DOHH2 (cell line): Measurements from ENCODE around the gene WDR6.

Experiments
- H3F3A ChIP-seq: fragments of 200-600 bp; sonication (generic), shearing (Covaris generic); 2 replicates; pipeline ENCODE4 v1.6.0; 2016; ENCODE audit warnings: antibody characterized with exemption, mild to moderate bottlenecking; ENCODE audit not compliant: control insufficient read depth, insufficient read depth
- H3K27ac ChIP-seq: fragments of 200-600 bp; sonication (generic); 2 replicates; pipeline ENCODE4 v1.5.1; 2014; ENCODE audit warnings: low read depth, mild to moderate bottlenecking, low read length, moderate library complexity
- H3K27me3 ChIP-seq: fragments of 200-600 bp; sonication (generic); 2 replicates; pipeline ENCODE4 v1.6.1; 2014; ENCODE audit warnings: mild to moderate bottlenecking, low read length, mixed read lengths; ENCODE audit not compliant: control insufficient read depth
- H3K36me3 ChIP-seq: fragments of 200-600 bp; sonication (generic); 2 replicates; pipeline ENCODE4 v1.6.1; 2014; ENCODE audit warnings: mild to moderate bottlenecking, low read length, moderate library complexity, mixed read lengths; ENCODE audit not compliant: control insufficient read depth
- H3K4me1 ChIP-seq: fragments of 200-600 bp; sonication (generic); 2 replicates; pipeline ENCODE4 v1.6.1; 2014; ENCODE audit warnings: mild to moderate bottlenecking, low read length, mixed read lengths; ENCODE audit not compliant: control insufficient read depth
- H3K4me2 ChIP-seq: fragments of 200-600 bp; sonication (generic); 2 replicates; pipeline ENCODE4 v1.6.0; 2014; ENCODE audit warnings: mild to moderate bottlenecking, low read length, moderate library complexity
- H3K4me3 ChIP-seq: fragments of 200-600 bp; sonication (generic); 2 replicates; pipeline ENCODE4 v1.5.1; 2014; ENCODE audit warnings: mild to moderate bottlenecking, low read length, mixed read lengths
- H3K79me2 ChIP-seq: fragments of 200-600 bp; sonication (generic); 2 replicates; pipeline ENCODE4 v1.6.1; 2014; ENCODE audit warnings: mild to moderate bottlenecking, low read length, mixed read lengths; ENCODE audit not compliant: control insufficient read depth
- H3K9me2 ChIP-seq: fragments of 200-600 bp; sonication (generic); replicated peaks from 2 replicates; pipeline ENCODE4 v1.6.1; 2014; ENCODE audit warnings: mild to moderate bottlenecking, low read length, mixed read lengths; ENCODE audit not compliant: control insufficient read depth
- H3K9me3 ChIP-seq: fragments of 200-600 bp; sonication (generic); 2 replicates; pipeline ENCODE4 v1.6.1; 2014; ENCODE audit warnings: antibody characterized with exemption, low read length, mixed read lengths; ENCODE audit not compliant: control insufficient read depth, insufficient read depth
- H4K20me1 ChIP-seq: fragments of 200-600 bp; sonication (generic); 2 replicates; pipeline ENCODE4 v1.6.0; 2014; ENCODE audit warnings: low read depth, mild to moderate bottlenecking, antibody characterized with exemption, low read length, moderate library complexity; ENCODE audit not compliant: control insufficient read depth, insufficient read depth
- CTCF ChIP-seq: fragments of 200-600 bp; sonication (generic); IDR thresholded peaks from one replicate; pipeline ENCODE4 v1.5.1; 2014; ENCODE audit warnings: antibody characterized with exemption, mild to moderate bottlenecking, low read depth, low read length; ENCODE audit not compliant: poor library complexity, severe bottlenecking
- EZH2phosphoT487 ChIP-seq: fragments of 200-600 bp; sonication (generic); IDR thresholded peaks from 2 replicates; pipeline ENCODE4 v1.6.1; 2017; ENCODE audit warnings: borderline replicate concordance, mild to moderate bottlenecking, antibody characterized with exemption, low read length, moderate library complexity, mixed read lengths

WDR6 gene

GRCh38 chr3:48970586-48970985 lies 36.6 kb upstream of the WDR6 start:
- H3K36me3 ChIP-seq: peaks cover 88% of the 10 kb centered on the region

GRCh38 chr3:48974076-48974864 lies 32.9 kb upstream of the WDR6 start:
- Histone ChIP-seq H3K27me3 (no peaks in the 10 kb centered on the region), H3K4me2 (no peak overlapping the region), H3K4me3 (no peak overlapping the region), H3K79me2 (no peaks in the 10 kb centered on the region), H3K4me1 (no peaks in the 10 kb centered on the region), H3K36me3 (peaks cover 84% of the 10 kb centered on the region), H4K20me1 (no peaks in the 10 kb centered on the region), H3K27ac (no peak overlapping the region), H3F3A (no peaks in the 10 kb centered on the region), H3K9me2 (no peaks in the 10 kb centered on the region), H3K9me3 (no peaks in the 10 kb centered on the region)
- TF ChIP-seq CTCF (no peak), EZH2phosphoT487 (no peak)

More at GRCh38 chr3:48970586-48970985, 36.6 kb upstream of the WDR6 start:
- Histone ChIP-seq H3F3A (no peaks in the 10 kb centered on the region), H3K9me3 (no peaks in the 10 kb centered on the region), H4K20me1 (no peaks in the 10 kb centered on the region), H3K27me3 (no peaks in the 10 kb centered on the region), H3K4me3 (no peak overlapping the region), H3K9me2 (no peaks in the 10 kb centered on the region), H3K4me2 (no peak overlapping the region), H3K4me1 (no peaks in the 10 kb centered on the region), H3K27ac (no peak overlapping the region), H3K79me2 (no peaks in the 10 kb centered on the region)
- TF ChIP-seq CTCF (no peak), EZH2phosphoT487 (no peak)

GRCh38 chr3:48979451-48979850 lies 27.7 kb upstream of the WDR6 start:
- Histone ChIP-seq H3K27ac (no peak overlapping the region), H3K79me2 (no peaks in the 10 kb centered on the region; the same call in 1 of the 2 replicates), H3K4me2 (no peak overlapping the region), H3K27me3 (no peaks in the 10 kb centered on the region), H3K4me1 (no peaks in the 10 kb centered on the region), H3K9me3 (no peaks in the 10 kb centered on the region), H3K4me3 (no peak overlapping the region), H3K36me3 (peaks cover 84% of the 10 kb centered on the region), H3F3A (no peaks in the 10 kb centered on the region), H3K9me2 (no peaks in the 10 kb centered on the region), H4K20me1 (no peaks in the 10 kb centered on the region)
- TF ChIP-seq EZH2phosphoT487 (no peak), CTCF (no peak)
